Endothelial cell of umbilical vein (primary cell): ENCODE measurements around the gene OR10AD1. TPM values are rescaled to one million over a fixed set of nuclear protein-coding genes. Genes with fewer than 3 reads are reported as not detected.

Source experiments
- BruUV-seq: library from RNA; stranded (reverse); fragments of 400-500 nt; replicated peaks from 2 replicates; lab custom pipeline; 2021; lab: Mats Ljungman, UMichigan
- CTCF ChIA-PET: fragments of 300-600, 350-600 bp; sonication (Branson Sonifier 250); formaldehyde crosslinking; loops from one replicate; lab custom pipeline; 2021; ENCODE audit warnings: antibody characterized with exemption, inconsistent platforms; lab: Charles Lee
- POLR2A ChIA-PET: fragments of 300-600, 350-600 bp; sonication (Branson Sonifier 250); formaldehyde crosslinking; loops from one replicate; lab custom pipeline; 2021; ENCODE audit warnings: antibody characterized with exemption, inconsistent platforms; lab: Charles Lee
- DNase-seq: peaks from one replicate; pipeline ENCODE4 v3.0.0-alpha.2; 2011; ENCODE audit warnings: low read depth, low spot score
- FAIRE-seq: peaks from 2 replicates; lab custom pipeline; 2011; peaks lifted over from hg19 to GRCh38; lab: Jason Lieb, UNC
- H2AFZ ChIP-seq: 2 replicates; pipeline ENCODE4 v1.6.0; 2012; ENCODE audit warnings: low read depth, low read length, control low read depth, inconsistent platforms
- H3K27ac ChIP-seq: 2 replicates; pipeline ENCODE4 v1.5.1; 2011; ENCODE audit warnings: low read depth, mild to moderate bottlenecking, control low read depth, low read length, moderate library complexity; ENCODE audit not compliant: insufficient read depth
- H3K27me3 ChIP-seq, 2 experiments: 2 replicates each; pipeline versions ENCODE4 v1.6.0 to v1.6.1; 2011; ENCODE audit warnings: low read length in 2 of 2, mixed read lengths in 1 of 2; ENCODE audit not compliant: control insufficient read depth in 2 of 2, insufficient read depth in 2 of 2
- H3K36me3 ChIP-seq, 2 experiments: 2 replicates in 1 of 2; 3 replicates in 1 of 2; pipeline ENCODE4 v1.5.1; 2011; ENCODE audit warnings: low read length in 2 of 2, mild to moderate bottlenecking in 1 of 2, moderate library complexity in 1 of 2; ENCODE audit not compliant: control insufficient read depth in 2 of 2, insufficient read depth in 2 of 2; ENCODE audit errors: extremely low read depth in 1 of 2
- H3K4me1 ChIP-seq: 3 replicates; pipeline ENCODE4 v1.5.1; 2011; ENCODE audit warnings: mild to moderate bottlenecking, low read length; ENCODE audit not compliant: control insufficient read depth, insufficient read depth; ENCODE audit errors: extremely low read depth
- H3K4me2 ChIP-seq: 2 replicates; pipeline ENCODE4 v1.6.1; 2011; ENCODE audit warnings: low read length, control low read depth, mixed read lengths; ENCODE audit not compliant: insufficient read depth
- H3K4me3 ChIP-seq, 3 experiments: fragments of 200-600 bp in 1 of 3; sonication (generic), shearing (Covaris generic) in 1 of 3; replicated peaks in 1 of 3; 2 replicates each; pipeline ENCODE4 v1.5.1; 2011 to 2016; ENCODE audit warnings: control low read depth in 3 of 3, low read length in 3 of 3, mild to moderate bottlenecking in 2 of 3, inconsistent platforms in 1 of 3, low read depth in 1 of 3, moderate library complexity in 1 of 3; ENCODE audit not compliant: insufficient read depth in 1 of 3
- H3K79me2 ChIP-seq: 2 replicates; pipeline ENCODE4 v1.6.0; 2012; ENCODE audit warnings: low read length, inconsistent platforms; ENCODE audit not compliant: control insufficient read depth, insufficient read depth
- H3K9ac ChIP-seq: replicated peaks from 2 replicates; pipeline ENCODE3; 2011; ENCODE audit warnings: low read length, control low read depth; ENCODE audit not compliant: insufficient read depth; ENCODE audit errors: extremely low read depth
- H3K9me1 ChIP-seq: replicated peaks from 3 replicates; pipeline ENCODE4 v1.6.0; 2011; ENCODE audit warnings: mild to moderate bottlenecking, low read length; ENCODE audit not compliant: control insufficient read depth, insufficient read depth; ENCODE audit errors: extremely low read depth
- H3K9me3 ChIP-seq: replicated peaks from 2 replicates; pipeline ENCODE4 v1.5.1; 2012; ENCODE audit warnings: low read length, inconsistent platforms; ENCODE audit not compliant: control insufficient read depth, insufficient read depth
- H4K20me1 ChIP-seq: replicated peaks from 2 replicates; pipeline ENCODE3; 2011; ENCODE audit warnings: mild to moderate bottlenecking, low read length; ENCODE audit not compliant: control insufficient read depth, insufficient read depth; ENCODE audit errors: extremely low read depth
- MYC ChIP-seq: IDR thresholded peaks from one replicate; pipeline ENCODE4 v1.6.1; 2011; ENCODE audit warnings: mild to moderate bottlenecking, low read depth, low read length
- dilution Hi-C: fragments of 300-500 bp; cut with MboI; formaldehyde crosslinking; loops from one replicate; pipeline ENCODE4 v1.15.0; 2019; ENCODE audit warnings: low sequenced_read_pairs; ENCODE audit not compliant: extremely low pct_ligation_motif_present
- intact Hi-C: fragments of 100-400 bp; cut with micrococcal nuclease; formaldehyde crosslinking; loops from one replicate; pipeline ENCODE4 v1.10.0; 2022
- polyA plus RNA-seq, 4 experiments: library from polyadenylated mRNA; depleted of rRNA in 3 of 4; stranded (reverse) in 3 of 4; unstranded in 1 of 4; fragments of >200 nt; gene quantifications; 2 replicates each; pipeline versions ENCODE4 v1.2.1 to v1.2.3, GENCODE V29; 2011 to 2012; ENCODE audit warnings: missing spikeins in 1 of 4
- total RNA-seq: library from RNA; stranded (reverse); gene quantifications from 2 replicates; pipeline ENCODE4 v1.2.3, GENCODE V29; 2021
- TF ChIP-seq, protein P1 (sequence below), 2 donors: IDR thresholded peaks; 1 replicate in 1 of 2; 2 replicates in 1 of 2; pipeline ENCODE4 v1.5.1; 2011; ENCODE audit warnings: low read length in 2 of 2, mild to moderate bottlenecking in 2 of 2, moderate library complexity in 2 of 2, control low read depth in 1 of 2, inconsistent platforms in 1 of 2, low read depth in 1 of 2; ENCODE audit not compliant: insufficient read depth in 1 of 2; ENCODE audit errors: extremely low read depth in 1 of 2

The OR10AD1 gene
- total and polyA plus RNA-seq, 2 donors (not counting 3 experiments of a cell fraction or from before 2014, with no cell fraction given), result not detected

DNA sequence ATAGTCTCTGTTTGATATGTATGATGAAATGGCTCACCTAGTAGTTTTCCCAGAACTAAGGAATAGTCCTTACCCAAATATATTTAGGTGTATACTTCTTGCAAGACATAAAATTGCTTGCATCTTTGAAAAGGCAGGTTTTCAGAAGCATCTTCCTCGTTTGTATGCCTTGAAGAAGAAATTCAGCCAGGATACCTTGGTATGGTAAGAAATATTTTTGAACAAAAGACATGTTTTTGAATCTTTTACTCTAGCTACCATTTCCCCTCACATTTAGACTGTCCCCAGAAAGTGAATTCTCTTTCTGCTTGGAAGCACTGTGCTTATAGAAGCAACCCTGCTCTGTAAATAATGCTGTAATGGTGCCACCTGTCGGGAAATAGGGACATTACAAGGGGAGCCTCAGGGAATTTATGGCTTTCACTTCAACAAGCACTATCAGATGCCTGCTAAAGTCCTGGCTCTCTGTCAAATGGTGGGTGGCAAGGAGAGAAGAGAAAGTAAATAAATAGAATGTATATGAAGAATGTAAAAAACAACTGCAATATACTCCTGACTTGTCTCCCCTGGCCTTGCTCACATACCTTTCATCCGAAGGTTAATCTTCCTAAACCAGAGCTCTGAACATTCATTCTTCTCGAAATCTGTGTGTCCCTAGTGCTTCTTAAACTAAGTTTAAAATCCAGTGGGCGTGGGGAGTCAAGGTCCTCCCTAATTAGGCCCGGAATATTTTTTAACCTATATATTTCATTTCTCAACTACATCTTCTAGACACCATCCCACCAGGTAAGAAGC is 13.6 kb downstream of the OR10AD1 start:
- Histone ChIP-seq H3K9ac (no peak overlapping the region), H3K27me3 (peaks cover 25 to 38% of the 10 kb centered on the region in 2 experiments), H3K36me3 (no peaks in the 10 kb centered on the region), H2AFZ (no peak overlapping the region), H3K9me1 (no peaks in the 10 kb centered on the region), H3K27ac (no peak overlapping the region), H3K9me3 (no peaks in the 10 kb centered on the region), H3K4me1 (peaks cover 2% of the 10 kb centered on the region), H4K20me1 (no peaks in the 10 kb centered on the region), H3K4me2 (no peak overlapping the region), H3K79me2 (no peaks in the 10 kb centered on the region), H3K4me3 (no peak overlapping the region)
- dilution Hi-C loops (no loop called here), intact Hi-C loops (loop anchor here (1.0 to 10.0 kb wide), 4 partner anchors 105 to 428 kb away; no protein-coding TSS in a partner anchor)
- ChIA-PET CTCF (interaction anchor here (0.8 to 2.2 kb wide), 12 partner anchors 8 to 429 kb away, joined by 3 to 14 read pairs (median 5); partner anchors contain the start of genes ASB8 and TMEM106C), POLR2A (no interaction called here)
- FAIRE-seq, result peak; percentile 88
- TF ChIP-seq, protein P1, sequence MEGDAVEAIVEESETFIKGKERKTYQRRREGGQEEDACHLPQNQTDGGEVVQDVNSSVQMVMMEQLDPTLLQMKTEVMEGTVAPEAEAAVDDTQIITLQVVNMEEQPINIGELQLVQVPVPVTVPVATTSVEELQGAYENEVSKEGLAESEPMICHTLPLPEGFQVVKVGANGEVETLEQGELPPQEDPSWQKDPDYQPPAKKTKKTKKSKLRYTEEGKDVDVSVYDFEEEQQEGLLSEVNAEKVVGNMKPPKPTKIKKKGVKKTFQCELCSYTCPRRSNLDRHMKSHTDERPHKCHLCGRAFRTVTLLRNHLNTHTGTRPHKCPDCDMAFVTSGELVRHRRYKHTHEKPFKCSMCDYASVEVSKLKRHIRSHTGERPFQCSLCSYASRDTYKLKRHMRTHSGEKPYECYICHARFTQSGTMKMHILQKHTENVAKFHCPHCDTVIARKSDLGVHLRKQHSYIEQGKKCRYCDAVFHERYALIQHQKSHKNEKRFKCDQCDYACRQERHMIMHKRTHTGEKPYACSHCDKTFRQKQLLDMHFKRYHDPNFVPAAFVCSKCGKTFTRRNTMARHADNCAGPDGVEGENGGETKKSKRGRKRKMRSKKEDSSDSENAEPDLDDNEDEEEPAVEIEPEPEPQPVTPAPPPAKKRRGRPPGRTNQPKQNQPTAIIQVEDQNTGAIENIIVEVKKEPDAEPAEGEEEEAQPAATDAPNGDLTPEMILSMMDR (IDR thresholded peaks at IDR 0.05; ENCODE audit: extremely low read depth in 1 of 2, insufficient read depth in 1 of 2, low read depth in 1 of 2, low read length in 2 of 2), result peak; percentile 62 to 78
- no peak for TF ChIP-seq MYC
- peak; percentile 82 for DNase-seq
- BruUV-seq, result no TSS peak
